ENCODE results near the gene BCL7A. TPM values are rescaled to one million over a fixed set of nuclear protein-coding genes. Genes with fewer than 3 reads are reported as not detected.

The BCL7A gene
- total and polyA plus RNA-seq, 9 of the 15 experiments (the other 6 are each of a cell fraction or from before 2014, with no cell fraction given), result 0.25 to 21.9 (median 14.9) TPM

GRCh38 chr12:122064025-122064777, 42.5 kb downstream of the BCL7A start (continued):
- TF ChIP-seq TCF7L2 (IDR thresholded peaks at IDR 0.05; ENCODE audit: low read depth, low read length), result no peak
- TF ChIP-seq MAFF (IDR thresholded peaks at IDR 0.05; ENCODE audit: low read length), result no peak
- TF ChIP-seq, protein P1, sequence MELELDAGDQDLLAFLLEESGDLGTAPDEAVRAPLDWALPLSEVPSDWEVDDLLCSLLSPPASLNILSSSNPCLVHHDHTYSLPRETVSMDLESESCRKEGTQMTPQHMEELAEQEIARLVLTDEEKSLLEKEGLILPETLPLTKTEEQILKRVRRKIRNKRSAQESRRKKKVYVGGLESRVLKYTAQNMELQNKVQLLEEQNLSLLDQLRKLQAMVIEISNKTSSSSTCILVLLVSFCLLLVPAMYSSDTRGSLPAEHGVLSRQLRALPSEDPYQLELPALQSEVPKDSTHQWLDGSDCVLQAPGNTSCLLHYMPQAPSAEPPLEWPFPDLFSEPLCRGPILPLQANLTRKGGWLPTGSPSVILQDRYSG (tag; conservative IDR thresholded peaks at IDR 0.05; ENCODE audit: low read depth), result peak; percentile 97
- no peak for TF ChIP-seq SNIP1 (IDR thresholded peaks at IDR 0.05; ENCODE audit: low read depth)
- TF ChIP-seq SMARCA5 (IDR thresholded peaks at IDR 0.05), result peak; percentile 87; the same call in 1 of the 2 replicates
- no peak for TF ChIP-seq MED1 (CRISPR knock-in tag; IDR thresholded peaks at IDR 0.05; ENCODE audit: borderline replicate concordance)
- peak; percentile 27; the same call in 1 of the 2 replicates for TF ChIP-seq GMEB1 (CRISPR knock-in tag; IDR thresholded peaks at IDR 0.05)
- TF ChIP-seq BRF1 (IDR thresholded peaks at IDR 0.05; ENCODE audit: borderline replicate concordance, extremely low read depth, insufficient read length), result no peak
- 0 out of 2 replicates have a peak, but pooled peaks have one; percentile 27 for TF ChIP-seq ZC3H4 (CRISPR knock-in tag; IDR thresholded peaks at IDR 0.05; ENCODE audit: borderline replicate concordance)
- TF ChIP-seq SOX6 (IDR thresholded peaks at IDR 0.05), result no peak; the same call in 1 of the 2 replicates
- TF ChIP-seq, protein P2, sequence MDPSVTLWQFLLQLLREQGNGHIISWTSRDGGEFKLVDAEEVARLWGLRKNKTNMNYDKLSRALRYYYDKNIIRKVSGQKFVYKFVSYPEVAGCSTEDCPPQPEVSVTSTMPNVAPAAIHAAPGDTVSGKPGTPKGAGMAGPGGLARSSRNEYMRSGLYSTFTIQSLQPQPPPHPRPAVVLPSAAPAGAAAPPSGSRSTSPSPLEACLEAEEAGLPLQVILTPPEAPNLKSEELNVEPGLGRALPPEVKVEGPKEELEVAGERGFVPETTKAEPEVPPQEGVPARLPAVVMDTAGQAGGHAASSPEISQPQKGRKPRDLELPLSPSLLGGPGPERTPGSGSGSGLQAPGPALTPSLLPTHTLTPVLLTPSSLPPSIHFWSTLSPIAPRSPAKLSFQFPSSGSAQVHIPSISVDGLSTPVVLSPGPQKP (CRISPR knock-in tag; IDR thresholded peaks at IDR 0.05), result no peak
- no peak for TF ChIP-seq ELF1 (tag; IDR thresholded peaks at IDR 0.05)
- TF ChIP-seq CBFA2T3 (IDR thresholded peaks at IDR 0.05), result no peak
- TF ChIP-seq SMARCE1 (IDR thresholded peaks at IDR 0.05), result no peak
- TF ChIP-seq ZBTB1 (CRISPR knock-in tag; IDR thresholded peaks at IDR 0.05; ENCODE audit: borderline replicate concordance, low read depth), result no peak
- TF ChIP-seq MTA2 (IDR thresholded peaks at IDR 0.05; ENCODE audit: low read depth), result no peak
- peak; percentile 16 to 90; a peak in 2 of 4 replicates for TF ChIP-seq SRF (CRISPR knock-in tag; IDR thresholded peaks at IDR 0.05)
- no peak for TF ChIP-seq TGIF2 (CRISPR knock-in tag; IDR thresholded peaks at IDR 0.05)
- no peak for TF ChIP-seq FOXP4 (CRISPR knock-in tag; IDR thresholded peaks at IDR 0.05; ENCODE audit: borderline replicate concordance)
- no peak for TF ChIP-seq FOXM1 (IDR thresholded peaks at IDR 0.05; ENCODE audit: low read depth)
- TF ChIP-seq FOXM1 (CRISPR knock-in tag; IDR thresholded peaks at IDR 0.05; ENCODE audit: low read depth), result peak; percentile 74; the same call in 1 of the 2 replicates
- TF ChIP-seq, protein P3, sequence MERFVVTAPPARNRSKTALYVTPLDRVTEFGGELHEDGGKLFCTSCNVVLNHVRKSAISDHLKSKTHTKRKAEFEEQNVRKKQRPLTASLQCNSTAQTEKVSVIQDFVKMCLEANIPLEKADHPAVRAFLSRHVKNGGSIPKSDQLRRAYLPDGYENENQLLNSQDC (CRISPR knock-in tag; IDR thresholded peaks at IDR 0.05), result peak; percentile 84
- no peak for TF ChIP-seq GATAD2B (IDR thresholded peaks at IDR 0.05; ENCODE audit: borderline replicate concordance)
- no peak; the same call in 1 of the 2 replicates for TF ChIP-seq MTA1 (IDR thresholded peaks at IDR 0.05; ENCODE audit: borderline replicate concordance)
